ENCODE results near the gene LEUTX. TPM values are rescaled to one million over a fixed set of nuclear protein-coding genes. Genes with fewer than 3 reads are reported as not detected.
"Not testable (repeated sequence)": the region's sequence is repeated elsewhere in the genome, so short reads cannot be mapped to it uniquely, and the experiment has no call there.

Gene LEUTX
- total RNA-seq, 1 donor from 2014 or later = not detected

DNA sequence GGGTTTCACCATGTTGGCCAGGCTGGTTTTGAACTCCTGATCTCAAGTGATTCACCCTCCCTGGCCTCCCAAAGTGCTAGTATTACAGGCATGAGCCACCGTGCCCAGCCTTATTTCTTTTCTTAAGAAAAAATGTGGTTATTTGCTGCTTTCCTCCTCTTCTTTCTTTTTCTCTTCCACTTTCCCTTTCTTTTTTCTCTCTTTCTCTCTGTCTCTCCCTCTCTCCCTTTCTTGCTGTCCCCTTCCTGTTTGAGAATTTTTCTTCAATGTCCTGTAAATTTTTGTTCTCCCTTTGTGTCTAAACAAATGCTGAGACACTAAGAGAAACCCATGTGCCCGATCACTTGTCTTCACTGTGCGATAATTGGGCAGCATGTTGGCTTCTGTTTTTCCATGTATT lies 2.2 kb downstream of the LEUTX start:
- DNase-seq (ENCODE audit: low spot score) = no peak

DNA sequence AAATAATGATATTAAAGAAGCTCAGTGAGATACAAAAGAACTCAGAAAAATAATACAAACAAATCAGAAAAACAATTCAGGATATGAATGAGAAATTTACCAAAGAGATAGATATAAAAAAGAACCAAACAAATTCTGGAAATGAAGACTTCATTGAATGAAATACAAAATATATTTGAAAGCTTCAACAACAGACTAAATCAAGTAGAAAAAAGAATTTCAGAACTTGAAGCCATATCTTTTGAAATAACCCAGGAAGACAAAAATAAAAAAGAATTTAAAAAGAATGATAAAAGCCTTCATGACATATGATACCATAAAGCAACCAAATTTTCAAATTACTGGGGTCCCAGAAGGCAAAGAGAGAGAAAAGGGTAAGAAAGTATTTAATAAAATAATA lies 9.6 kb downstream of the LEUTX start:
- DNase-seq (ENCODE audit: low spot score) = no peak

- DNase-seq (ENCODE audit: low spot score) = peak; percentile 82
These were observed 14.4 kb downstream of the LEUTX start for GRCh38 chr19:39792999-39793546.

DNA sequence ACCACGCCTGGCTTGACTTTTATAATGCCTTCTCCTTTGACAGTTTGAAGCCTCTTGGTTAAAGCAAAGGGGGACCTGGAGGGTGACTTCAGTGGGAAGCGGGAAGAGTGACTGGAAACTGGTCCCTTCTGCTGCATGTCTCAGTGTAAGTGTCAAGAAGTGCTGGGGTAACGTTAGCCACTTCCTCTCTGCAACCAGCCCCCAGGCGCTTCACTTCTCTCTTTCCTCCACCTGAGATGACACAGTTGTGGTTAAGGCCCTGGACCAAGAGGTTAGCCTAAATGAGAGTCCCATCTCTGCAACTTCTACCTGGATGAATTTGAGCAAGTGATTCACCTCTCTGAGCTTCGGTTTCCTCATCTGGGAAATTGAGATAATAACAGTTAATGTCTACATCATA lies 16.3 kb downstream of the LEUTX start:
- no peak for DNase-seq (ENCODE audit: low spot score)

DNA sequence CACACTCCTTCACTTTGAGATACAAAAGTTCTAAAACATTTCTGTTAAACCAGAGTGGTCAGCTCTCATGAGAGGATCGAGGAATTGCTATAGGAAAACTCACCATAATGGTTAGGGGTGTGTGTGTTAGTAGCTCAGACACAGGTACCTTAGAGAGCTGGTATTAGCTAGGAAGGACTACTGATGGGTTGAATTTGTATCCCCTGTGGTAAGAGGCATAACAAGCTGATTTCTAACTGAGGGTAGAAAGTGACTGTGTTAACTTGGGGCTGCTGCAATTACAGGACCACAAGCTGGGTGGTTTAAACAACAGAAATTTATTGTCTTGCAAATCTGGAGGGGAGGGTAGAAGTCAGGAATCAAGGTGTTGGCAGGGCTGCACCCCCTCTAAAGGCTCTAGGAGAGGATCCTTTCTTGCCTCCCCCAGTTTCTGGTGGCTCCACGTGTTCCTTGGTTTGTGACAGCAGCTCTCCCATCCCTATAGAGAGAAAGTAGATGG lies 17.4 kb downstream of the LEUTX start:
- DNase-seq (ENCODE audit: low spot score) = no peak

DNA sequence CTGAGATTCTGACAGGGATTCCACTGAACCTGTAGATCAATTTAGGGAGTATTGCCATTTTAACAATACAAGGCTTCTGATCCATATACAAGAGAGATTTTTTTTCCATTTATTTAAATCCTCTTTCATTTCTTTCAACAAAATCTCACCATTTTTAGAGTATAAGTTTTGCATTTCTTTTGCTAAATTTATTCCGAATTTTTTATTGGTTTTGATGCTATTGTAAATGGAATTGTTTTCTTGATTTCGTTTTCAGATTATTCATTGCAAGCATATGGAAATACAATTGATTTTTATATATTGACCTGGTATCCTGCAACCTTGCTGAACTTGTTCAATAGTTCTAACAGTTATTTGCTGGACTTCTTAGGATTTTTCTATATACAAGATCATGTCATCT lies 18.4 kb downstream of the LEUTX start:
- DNase-seq (ENCODE audit: low spot score) = no peak

- no peak for DNase-seq (ENCODE audit: low spot score)
These were observed 24.3 kb downstream of the LEUTX start for GRCh38 chr19:39802958-39803357.

GRCh38 chr19:39805104-39805503 lies 26.4 kb downstream of the LEUTX start:
- no peak for DNase-seq (ENCODE audit: low spot score)

DNA sequence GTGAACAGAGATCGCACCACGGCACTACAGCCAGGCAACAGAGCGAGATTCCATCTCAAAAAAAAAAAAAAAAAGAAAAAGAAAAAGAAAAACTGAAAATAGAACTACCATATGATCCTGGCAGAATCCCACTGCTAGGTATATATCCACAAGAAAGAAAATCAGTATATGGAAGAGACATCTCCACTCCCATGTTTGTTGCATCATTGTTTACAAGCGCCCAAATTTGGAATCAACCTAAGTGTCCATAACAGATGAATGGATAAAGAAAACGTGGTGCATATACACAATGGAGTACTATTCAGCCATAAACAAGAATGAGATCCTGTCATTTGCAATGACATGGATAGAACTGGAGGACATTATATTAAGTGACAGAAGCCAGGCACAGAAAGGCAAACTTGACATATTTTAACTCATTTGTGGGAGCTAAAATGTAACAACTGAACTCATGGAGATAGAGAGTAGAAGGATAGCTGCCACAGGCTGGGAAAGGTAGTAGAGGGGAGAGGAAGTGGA lies 29.3 kb downstream of the LEUTX start:
- no peak for DNase-seq (ENCODE audit: low spot score)

DNA sequence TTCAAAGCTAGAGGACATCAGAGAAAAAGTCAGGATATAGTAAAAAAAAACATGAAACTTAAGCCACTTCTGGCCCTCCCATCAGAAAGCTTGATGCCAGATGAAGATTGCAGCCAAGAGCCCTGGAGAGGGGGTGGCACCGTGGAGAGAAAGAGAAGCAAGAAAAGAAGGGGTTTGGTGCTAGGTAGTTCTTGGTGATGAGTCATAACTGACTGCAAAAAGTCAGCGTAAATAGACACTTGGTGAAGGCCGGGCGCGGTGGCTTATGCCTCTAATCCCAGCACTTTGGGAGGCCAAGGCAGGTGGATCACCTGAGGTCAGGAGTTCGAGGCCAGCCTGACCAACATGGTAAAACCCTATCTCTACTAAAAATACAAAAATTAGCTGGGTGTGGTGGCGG lies 30.0 kb downstream of the LEUTX start:
- not testable (repeated sequence) for DNase-seq (ENCODE audit: low spot score)

- DNase-seq (ENCODE audit: low spot score) = no peak
These were observed 30.7 kb downstream of the LEUTX start for GRCh38 chr19:39809368-39809767.

GRCh38 chr19:39810424-39810823 lies 31.8 kb downstream of the LEUTX start:
- no peak for DNase-seq (ENCODE audit: low spot score)

DNA sequence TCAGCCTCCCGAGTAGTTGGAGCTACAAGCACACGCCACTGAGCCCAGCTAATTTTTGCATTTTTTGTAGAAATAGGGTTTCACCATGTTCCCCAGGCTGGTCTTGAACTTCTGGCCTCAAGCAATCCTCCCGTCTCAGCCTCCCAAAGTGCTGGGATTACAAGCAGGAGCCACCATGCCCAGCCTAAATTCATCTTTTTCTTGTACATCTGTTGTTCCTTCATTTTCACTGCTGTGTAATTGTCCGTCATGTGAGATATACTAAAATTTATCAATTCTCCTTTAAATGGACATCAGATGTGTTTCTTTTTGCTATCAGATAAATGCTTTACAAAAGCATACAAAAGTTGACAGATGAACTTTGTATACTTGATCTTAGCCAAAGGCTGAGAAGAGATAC lies 32.4 kb downstream of the LEUTX start:
- no peak for DNase-seq (ENCODE audit: low spot score)

- DNase-seq (ENCODE audit: low spot score) = no peak
These were observed 34.8 kb downstream of the LEUTX start for GRCh38 chr19:39813264-39813993.

DNA sequence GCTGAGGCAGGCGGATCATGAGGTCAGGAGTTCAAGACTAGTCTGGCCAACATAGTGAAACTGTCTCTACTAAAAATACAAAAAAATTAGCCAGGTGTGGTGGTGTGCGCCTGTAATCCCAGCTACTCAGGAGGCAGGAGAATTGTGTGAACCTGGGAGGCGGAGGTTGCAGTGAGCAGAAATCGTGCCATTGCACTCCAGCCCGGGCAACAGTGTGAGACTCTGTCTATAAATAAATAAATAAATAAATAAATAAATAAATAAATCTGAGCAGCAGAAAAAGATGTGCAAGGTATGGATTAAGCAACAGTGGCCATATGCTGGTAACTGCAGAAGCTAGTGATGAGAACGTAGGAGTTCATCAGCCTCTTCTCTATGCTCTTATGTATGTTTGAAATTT lies 35.5 kb downstream of the LEUTX start:
- not testable (repeated sequence) for DNase-seq (ENCODE audit: low spot score)

- no peak for DNase-seq (ENCODE audit: low spot score)
These were observed 35.9 kb downstream of the LEUTX start for GRCh38 chr19:39814595-39814994.

GRCh38 chr19:39816287-39817048 lies 37.8 kb downstream of the LEUTX start:
- DNase-seq (ENCODE audit: low spot score) = no peak

DNA sequence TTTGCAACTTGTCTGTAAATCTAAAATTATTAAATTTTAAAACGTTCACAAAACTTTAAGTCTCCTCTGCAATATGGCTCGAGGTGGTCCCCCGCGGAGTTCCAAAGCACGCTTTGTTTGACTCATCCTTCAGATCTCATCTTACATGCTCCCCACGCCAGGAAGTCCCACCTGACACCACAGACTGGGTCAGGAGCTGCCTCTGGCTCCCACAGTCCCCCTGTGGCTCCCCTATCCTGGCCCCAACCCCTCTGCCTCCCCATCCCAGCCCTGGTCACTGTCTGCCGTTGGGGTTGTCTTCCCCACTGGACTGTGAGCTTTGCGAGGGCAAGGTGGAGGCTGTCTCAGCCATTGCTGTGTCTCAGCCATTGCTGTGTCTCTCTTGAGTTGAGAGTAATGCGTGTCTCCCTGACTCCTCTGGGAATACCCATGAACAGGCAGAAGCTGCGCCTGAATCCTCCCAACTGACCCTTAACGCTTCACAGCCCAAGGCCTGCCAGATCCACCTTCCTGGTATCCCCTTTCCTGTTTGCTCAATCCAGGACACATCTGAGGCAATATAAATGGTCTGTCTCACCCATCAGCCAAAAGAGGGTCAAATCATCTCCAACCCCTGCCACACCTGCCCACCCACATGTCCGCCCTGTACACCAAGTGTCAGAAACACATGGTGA lies 39.4 kb downstream of the LEUTX start:
- no peak for DNase-seq (ENCODE audit: low spot score)

DNA sequence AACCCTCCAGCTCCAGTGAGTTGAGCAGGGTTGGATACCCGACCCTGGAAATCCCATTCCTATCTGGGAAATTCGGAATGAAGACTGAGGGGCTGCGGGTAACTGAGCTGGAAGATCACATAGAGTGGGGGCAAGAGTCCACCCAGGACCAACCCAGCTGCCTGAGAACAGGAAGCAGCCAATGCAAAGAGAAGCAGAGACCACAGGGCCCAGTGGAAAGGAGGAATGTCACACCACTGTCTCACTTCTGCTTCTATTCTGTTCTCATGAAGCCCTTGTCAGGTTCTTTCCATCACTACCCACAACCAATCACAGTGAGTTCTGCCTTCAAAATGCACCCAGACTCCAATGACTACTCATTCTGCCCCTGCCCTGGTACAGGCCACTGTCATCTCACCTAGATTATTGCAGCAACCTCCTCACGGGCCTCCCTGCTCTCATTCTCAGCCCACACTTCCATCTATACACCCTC lies 40.0 kb downstream of the LEUTX start:
- DNase-seq (ENCODE audit: low spot score) = no peak

DNA sequence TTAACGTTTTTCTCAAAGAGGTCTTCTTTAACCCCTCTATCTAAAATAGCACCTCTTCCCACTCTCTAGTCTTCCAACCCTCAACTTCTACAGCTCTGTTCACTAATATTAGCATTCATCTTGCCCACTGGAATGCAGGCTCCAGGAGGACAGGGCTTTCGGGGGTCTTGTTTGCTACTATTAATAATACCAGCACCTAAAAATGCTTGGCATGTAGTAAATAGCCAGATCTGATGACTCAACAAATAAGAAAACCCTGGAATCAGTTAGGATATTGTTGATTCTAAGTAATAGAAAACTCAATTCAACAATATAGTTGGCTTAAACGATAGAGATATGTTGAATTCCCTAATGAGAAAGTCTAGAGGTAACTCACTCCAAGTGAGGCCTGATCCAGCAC lies 41.1 kb downstream of the LEUTX start:
- DNase-seq (ENCODE audit: low spot score) = no peak

GRCh38 chr19:39820696-39821095 lies 42.0 kb downstream of the LEUTX start:
- no peak for DNase-seq (ENCODE audit: low spot score)

DNA sequence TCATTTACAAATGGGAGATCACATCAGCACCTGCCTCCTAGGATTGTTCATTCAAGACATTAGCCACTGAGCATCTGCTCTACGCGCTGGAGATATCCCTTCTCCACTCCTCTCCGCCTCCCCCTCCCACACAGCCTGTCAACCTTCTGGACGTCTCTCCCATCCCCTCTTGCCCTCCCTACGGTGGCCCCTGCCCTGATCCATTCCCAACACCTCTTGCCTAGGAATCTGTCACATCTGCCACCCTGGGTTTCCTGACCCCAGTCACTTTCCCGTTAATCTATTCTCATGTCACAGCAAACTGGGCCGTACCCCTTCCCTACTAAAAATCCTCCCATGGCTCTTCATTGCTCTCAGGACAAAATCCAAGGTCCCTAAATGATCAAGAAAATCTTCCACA lies 45.0 kb downstream of the LEUTX start:
- DNase-seq (ENCODE audit: low spot score) = no peak

All from umbilical cord (tissue), 2 donors.